ENCODE measurements around the gene PRKCA. TPM values are rescaled to one million over a fixed set of nuclear protein-coding genes. Genes with fewer than 3 reads are reported as not detected.
A peak's percentile ranks its signal among the peaks of the same experiment; 100 is the strongest.

Gene PRKCA
- polyA plus RNA-seq, 2 donors, result 1.2 to 1.3 TPM

- Histone ChIP-seq H3K27ac (ENCODE audit: low read depth in 2 of 2, low read length in 1 of 2) (no peak overlapping the region), H3K4me1 (ENCODE audit: control insufficient read depth in 2 of 2, insufficient read depth in 2 of 2, low read length in 1 of 2) (peaks cover 0 to 6% of the 10 kb centered on the region in 2 donors)
- WGBS, 2 donors, result 98% methylated on average over 4 of the region's 4 CpGs
Measured at GRCh38 chr17:66458782-66459181, 156.4 kb downstream of the PRKCA start.

GRCh38 chr17:66459811-66460270, 157.4 kb downstream of the PRKCA start:
- WGBS, 2 donors, result 59 to 71% methylated on average over 7 of the region's 7 CpGs
- H3K4me1 ChIP-seq (ENCODE audit: control insufficient read depth in 2 of 2, insufficient read depth in 2 of 2, low read length in 1 of 2), result peaks cover 0 to 6% of the 10 kb centered on the region in 2 donors
- peaks cover 0 to 3% of the 10 kb centered on the region in 2 donors for H3K27me3 ChIP-seq (ENCODE audit: control insufficient read depth in 1 of 2, insufficient read depth in 2 of 2, low read length in 2 of 2)
- H3K4me3 ChIP-seq (ENCODE audit: low read depth in 1 of 2, low read length in 2 of 2), result no peak overlapping the region
- no peaks in the 10 kb centered on the region for H3K9me3 ChIP-seq (ENCODE audit: control insufficient read depth in 2 of 2, insufficient read depth in 1 of 2, low read depth in 1 of 2, low read length in 1 of 2)
- H3K36me3 ChIP-seq (ENCODE audit: control insufficient read depth in 2 of 2, insufficient read depth in 2 of 2, low read length in 1 of 2), result no peaks in the 10 kb centered on the region
- H3K27ac ChIP-seq (ENCODE audit: low read depth in 2 of 2, low read length in 1 of 2), result no peak overlapping the region

More at GRCh38 chr17:66458782-66459181, 156.4 kb downstream of the PRKCA start:
- no peaks in the 10 kb centered on the region for H3K36me3 ChIP-seq (ENCODE audit: control insufficient read depth in 2 of 2, insufficient read depth in 2 of 2, low read length in 1 of 2)
- no peak overlapping the region for H3K4me3 ChIP-seq (ENCODE audit: low read depth in 1 of 2, low read length in 2 of 2)
- H3K9me3 ChIP-seq (ENCODE audit: control insufficient read depth in 2 of 2, insufficient read depth in 1 of 2, low read depth in 1 of 2, low read length in 1 of 2), result no peaks in the 10 kb centered on the region
- peaks cover 0 to 3% of the 10 kb centered on the region in 2 donors for H3K27me3 ChIP-seq (ENCODE audit: control insufficient read depth in 1 of 2, insufficient read depth in 2 of 2, low read length in 2 of 2)

GRCh38 chr17:66460558-66460957, 158.1 kb downstream of the PRKCA start:
- Histone ChIP-seq H3K36me3 (ENCODE audit: control insufficient read depth in 2 of 2, insufficient read depth in 2 of 2, low read length in 1 of 2) (no peaks in the 10 kb centered on the region), H3K4me3 (ENCODE audit: low read depth in 1 of 2, low read length in 2 of 2) (no peak overlapping the region), H3K4me1 (ENCODE audit: control insufficient read depth in 2 of 2, insufficient read depth in 2 of 2, low read length in 1 of 2) (peaks cover 0 to 6% of the 10 kb centered on the region in 2 donors), H3K9me3 (ENCODE audit: control insufficient read depth in 2 of 2, insufficient read depth in 1 of 2, low read depth in 1 of 2, low read length in 1 of 2) (no peaks in the 10 kb centered on the region), H3K27ac (ENCODE audit: low read depth in 2 of 2, low read length in 1 of 2) (no peak overlapping the region), H3K27me3 (ENCODE audit: control insufficient read depth in 1 of 2, insufficient read depth in 2 of 2, low read length in 2 of 2) (peaks cover 0 to 3% of the 10 kb centered on the region in 2 donors)
- WGBS, 2 donors, result 79 to 82% methylated on average over 6 of the region's 6 CpGs

- WGBS, 2 donors, result 80 to 87% methylated on average over 7 of the region's 7 CpGs
- peaks cover 0 to 6% of the 10 kb centered on the region in 2 donors for H3K4me1 ChIP-seq (ENCODE audit: control insufficient read depth in 2 of 2, insufficient read depth in 2 of 2, low read length in 1 of 2)
- no peaks in the 10 kb centered on the region for H3K36me3 ChIP-seq (ENCODE audit: control insufficient read depth in 2 of 2, insufficient read depth in 2 of 2, low read length in 1 of 2)
- no peaks in the 10 kb centered on the region for H3K27me3 ChIP-seq (ENCODE audit: control insufficient read depth in 1 of 2, insufficient read depth in 2 of 2, low read length in 2 of 2)
- H3K4me3 ChIP-seq (ENCODE audit: low read depth in 1 of 2, low read length in 2 of 2), result no peak overlapping the region
- H3K9me3 ChIP-seq (ENCODE audit: control insufficient read depth in 2 of 2, insufficient read depth in 1 of 2, low read depth in 1 of 2, low read length in 1 of 2), result no peaks in the 10 kb centered on the region
- no peak overlapping the region for H3K27ac ChIP-seq (ENCODE audit: low read depth in 2 of 2, low read length in 1 of 2)
Measured at GRCh38 chr17:66461343-66461995, 159.1 kb downstream of the PRKCA start.

- WGBS, 2 donors, result 63 to 76% methylated on average over 4 of the region's 4 CpGs
- H3K9me3 ChIP-seq (ENCODE audit: control insufficient read depth in 2 of 2, insufficient read depth in 1 of 2, low read depth in 1 of 2, low read length in 1 of 2), result no peaks in the 10 kb centered on the region
- H3K27ac ChIP-seq (ENCODE audit: low read depth in 2 of 2, low read length in 1 of 2), result peak overlapping the region in 1 of 2 donors; percentile 29
- H3K4me1 ChIP-seq (ENCODE audit: control insufficient read depth in 2 of 2, insufficient read depth in 2 of 2, low read length in 1 of 2), result peaks cover 0 to 6% of the 10 kb centered on the region in 2 donors
- H3K4me3 ChIP-seq (ENCODE audit: low read depth in 1 of 2, low read length in 2 of 2), result no peak overlapping the region
- no peaks in the 10 kb centered on the region for H3K36me3 ChIP-seq (ENCODE audit: control insufficient read depth in 2 of 2, insufficient read depth in 2 of 2, low read length in 1 of 2)
- no peaks in the 10 kb centered on the region for H3K27me3 ChIP-seq (ENCODE audit: control insufficient read depth in 1 of 2, insufficient read depth in 2 of 2, low read length in 2 of 2)
Measured at GRCh38 chr17:66462010-66462409, 159.6 kb downstream of the PRKCA start.

GRCh38 chr17:66464921-66465320, 162.5 kb downstream of the PRKCA start:
- Histone ChIP-seq H3K27ac (ENCODE audit: low read depth in 2 of 2, low read length in 1 of 2) (no peak overlapping the region), H3K4me3 (ENCODE audit: low read depth in 1 of 2, low read length in 2 of 2) (no peak overlapping the region), H3K9me3 (ENCODE audit: control insufficient read depth in 2 of 2, insufficient read depth in 1 of 2, low read depth in 1 of 2, low read length in 1 of 2) (no peaks in the 10 kb centered on the region), H3K27me3 (ENCODE audit: control insufficient read depth in 1 of 2, insufficient read depth in 2 of 2, low read length in 2 of 2) (no peaks in the 10 kb centered on the region), H3K36me3 (ENCODE audit: control insufficient read depth in 2 of 2, insufficient read depth in 2 of 2, low read length in 1 of 2) (no peaks in the 10 kb centered on the region), H3K4me1 (ENCODE audit: control insufficient read depth in 2 of 2, insufficient read depth in 2 of 2, low read length in 1 of 2) (peaks cover 0 to 6% of the 10 kb centered on the region in 2 donors)
- 81% methylated on average over 3 of the region's 3 CpGs for WGBS, 2 donors

GRCh38 chr17:66465701-66466100, 163.3 kb downstream of the PRKCA start:
- Histone ChIP-seq H3K36me3 (ENCODE audit: control insufficient read depth in 2 of 2, insufficient read depth in 2 of 2, low read length in 1 of 2) (no peaks in the 10 kb centered on the region), H3K4me3 (ENCODE audit: low read depth in 1 of 2, low read length in 2 of 2) (no peak overlapping the region), H3K4me1 (ENCODE audit: control insufficient read depth in 2 of 2, insufficient read depth in 2 of 2, low read length in 1 of 2) (peaks cover 0 to 3% of the 10 kb centered on the region in 2 donors), H3K9me3 (ENCODE audit: control insufficient read depth in 2 of 2, insufficient read depth in 1 of 2, low read depth in 1 of 2, low read length in 1 of 2) (no peaks in the 10 kb centered on the region), H3K27me3 (ENCODE audit: control insufficient read depth in 1 of 2, insufficient read depth in 2 of 2, low read length in 2 of 2) (no peaks in the 10 kb centered on the region), H3K27ac (ENCODE audit: low read depth in 2 of 2, low read length in 1 of 2) (no peak overlapping the region)
- WGBS, 2 donors, result 94 to 96% methylated on average over 1 of the region's 1 CpG

GRCh38 chr17:66466106-66466820, 163.8 kb downstream of the PRKCA start:
- WGBS, 2 donors, result 79 to 80% methylated on average over 11 of the region's 11 CpGs
- H3K36me3 ChIP-seq (ENCODE audit: control insufficient read depth in 2 of 2, insufficient read depth in 2 of 2, low read length in 1 of 2), result no peaks in the 10 kb centered on the region

GRCh38 chr17:66466840-66467367, 164.5 kb downstream of the PRKCA start:
- H3K4me1 ChIP-seq (ENCODE audit: control insufficient read depth in 2 of 2, insufficient read depth in 2 of 2, low read length in 1 of 2), result peaks cover 0 to 2% of the 10 kb centered on the region in 2 donors
- no peaks in the 10 kb centered on the region for H3K36me3 ChIP-seq (ENCODE audit: control insufficient read depth in 2 of 2, insufficient read depth in 2 of 2, low read length in 1 of 2)
- no peaks in the 10 kb centered on the region for H3K27me3 ChIP-seq (ENCODE audit: control insufficient read depth in 1 of 2, insufficient read depth in 2 of 2, low read length in 2 of 2)
- no peak overlapping the region for H3K4me3 ChIP-seq (ENCODE audit: low read depth in 1 of 2, low read length in 2 of 2)
- no peaks in the 10 kb centered on the region for H3K9me3 ChIP-seq (ENCODE audit: control insufficient read depth in 2 of 2, insufficient read depth in 1 of 2, low read depth in 1 of 2, low read length in 1 of 2)
- peak overlapping the region; percentile 31 to 38 for H3K27ac ChIP-seq (ENCODE audit: low read depth in 2 of 2, low read length in 1 of 2)
- 14 to 29% methylated on average over 7 of the region's 7 CpGs for WGBS, 2 donors

More at GRCh38 chr17:66466106-66466820, 163.8 kb downstream of the PRKCA start:
- no peak overlapping the region for H3K27ac ChIP-seq (ENCODE audit: low read depth in 2 of 2, low read length in 1 of 2)
- H3K4me1 ChIP-seq (ENCODE audit: control insufficient read depth in 2 of 2, insufficient read depth in 2 of 2, low read length in 1 of 2), result peaks cover 0 to 2% of the 10 kb centered on the region in 2 donors
- H3K9me3 ChIP-seq (ENCODE audit: control insufficient read depth in 2 of 2, insufficient read depth in 1 of 2, low read depth in 1 of 2, low read length in 1 of 2), result no peaks in the 10 kb centered on the region
- H3K4me3 ChIP-seq (ENCODE audit: low read depth in 1 of 2, low read length in 2 of 2), result no peak overlapping the region
- H3K27me3 ChIP-seq (ENCODE audit: control insufficient read depth in 1 of 2, insufficient read depth in 2 of 2, low read length in 2 of 2), result no peaks in the 10 kb centered on the region
